SHP77 treated with DMSO at 0.1 percent for 48 hours (cell line): ENCODE measurements around the gene DCBLD2.

ENCODE experiments used
- DNase-seq: peaks from one replicate; lab custom pipeline; 2025; lab: John Stamatoyannopoulos, UW

The DCBLD2 gene

GRCh38 chr3:98829246-98829832 lies 72.2 kb downstream of the DCBLD2 start:
- no peak for DNase-seq

- DNase-seq = no peak
These were observed 74.1 kb downstream of the DCBLD2 start for GRCh38 chr3:98827221-98827920.

DNA sequence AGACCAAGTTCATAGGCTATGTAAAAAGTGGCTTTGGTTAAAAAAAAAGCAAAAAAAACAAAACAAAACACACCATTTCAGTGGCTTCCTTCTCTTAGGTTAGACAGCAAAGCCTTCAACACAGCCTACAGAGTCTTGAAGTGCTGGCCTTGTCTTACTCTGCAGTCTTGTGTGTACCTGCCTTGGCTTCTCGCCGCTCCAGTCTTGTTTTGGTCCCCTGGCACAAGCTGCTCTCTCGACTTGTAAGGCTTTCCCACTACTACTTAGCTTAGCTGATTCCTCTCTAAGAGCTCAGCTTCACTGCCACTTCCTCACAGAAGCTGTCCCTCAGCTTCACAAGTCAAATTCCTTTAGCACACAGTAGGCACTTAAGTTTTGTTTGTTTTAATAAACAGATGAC lies 75.4 kb downstream of the DCBLD2 start:
- no peak for DNase-seq

GRCh38 chr3:98824256-98824655 lies 77.2 kb downstream of the DCBLD2 start:
- no peak for DNase-seq

DNA sequence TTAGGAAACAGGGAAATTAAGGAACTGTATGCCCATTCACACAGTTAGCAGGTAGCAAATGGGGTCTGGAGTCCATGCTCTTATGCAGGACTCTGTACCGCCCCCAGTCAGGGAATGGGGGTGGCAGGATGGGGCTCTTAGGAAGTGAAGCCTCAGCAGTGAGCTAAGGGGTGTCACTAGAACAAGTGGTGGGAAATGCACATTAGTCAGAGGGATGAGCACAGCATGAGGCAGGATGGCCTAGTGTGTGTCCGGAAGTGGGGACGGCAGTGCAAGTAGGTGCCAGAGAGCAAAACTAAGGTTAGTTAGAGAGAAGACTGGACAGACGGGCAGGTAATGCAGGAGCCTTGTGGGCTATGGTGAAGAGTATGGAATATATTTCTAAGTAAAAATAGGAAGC lies 77.7 kb downstream of the DCBLD2 start:
- DNase-seq = no peak

- DNase-seq = no peak
These were observed 80.4 kb downstream of the DCBLD2 start for GRCh38 chr3:98821063-98821462.

DNA sequence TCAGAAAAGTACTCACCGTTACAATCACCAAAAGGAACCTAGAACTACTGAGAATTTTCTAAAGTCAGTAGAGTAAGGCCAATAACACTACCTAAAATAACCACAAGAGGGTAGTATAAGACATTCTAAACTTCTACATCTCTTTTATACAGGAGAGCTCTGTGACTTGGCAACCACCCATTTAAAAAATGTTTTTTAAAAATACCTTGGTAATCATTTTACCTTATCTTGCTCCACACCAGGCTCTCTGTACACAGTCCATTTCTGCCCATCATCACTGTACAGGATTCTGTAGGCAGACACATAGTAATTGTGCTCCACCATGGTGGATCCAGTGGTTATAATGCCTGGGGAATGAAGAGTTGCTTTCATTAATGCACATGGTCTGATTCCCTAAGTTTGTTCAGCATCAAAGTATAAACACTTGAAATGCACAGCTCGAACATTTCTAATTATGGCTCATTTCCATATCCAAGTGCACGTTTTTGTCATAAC lies 83.9 kb downstream of the DCBLD2 start:
- peak; percentile 29 for DNase-seq

DNA sequence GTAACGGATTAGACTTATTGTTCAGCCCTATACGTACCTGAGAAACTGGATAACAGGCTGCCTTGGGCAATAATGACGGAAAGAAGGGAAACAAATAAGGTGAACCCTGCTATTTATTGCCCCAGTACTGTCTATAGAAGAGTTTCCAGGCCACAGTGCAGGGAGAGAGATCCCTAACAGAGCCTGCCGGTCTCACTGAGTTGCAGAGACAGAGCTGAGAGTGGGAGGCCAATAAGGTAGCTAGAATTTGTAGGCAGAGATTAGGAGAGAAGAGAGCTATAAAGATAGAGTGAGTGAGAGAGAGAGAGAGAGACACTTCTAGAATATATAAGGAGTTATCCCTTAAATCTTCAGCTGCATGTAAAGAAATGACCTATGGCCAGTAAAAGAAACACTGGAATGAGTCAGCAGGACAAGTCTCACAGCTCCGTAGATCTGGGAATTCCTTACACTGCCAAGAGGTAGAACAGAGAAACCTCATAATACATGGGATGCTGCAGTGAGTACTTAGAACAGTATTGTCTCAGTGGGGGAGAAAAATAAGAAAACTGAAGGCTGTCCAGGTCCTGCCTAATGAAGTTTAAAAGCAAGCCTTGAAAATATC lies 86.6 kb downstream of the DCBLD2 start:
- no peak for DNase-seq

GRCh38 chr3:98812851-98813374 lies 88.6 kb downstream of the DCBLD2 start:
- peak; percentile 56 for DNase-seq

DNA sequence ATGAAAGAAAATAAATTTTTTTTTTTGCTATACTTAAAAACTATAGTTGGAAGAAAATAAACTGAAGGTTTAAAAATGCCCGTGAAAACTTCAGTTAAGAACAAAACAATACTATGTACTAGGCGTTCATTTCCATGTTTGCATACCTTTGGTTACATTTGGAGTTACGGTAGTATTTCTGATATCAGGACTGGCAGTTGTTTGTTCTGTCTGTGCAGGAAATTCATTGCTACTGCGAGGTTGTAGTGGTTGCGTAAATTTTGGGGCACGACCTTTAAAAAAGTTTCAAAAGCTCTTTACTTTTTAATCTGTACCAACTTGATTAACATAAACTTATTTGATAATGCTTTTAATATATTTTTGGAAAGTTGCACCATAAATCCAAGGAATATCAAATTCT lies 90.4 kb downstream of the DCBLD2 start:
- no peak for DNase-seq

GRCh38 chr3:98809557-98809956 lies 91.9 kb downstream of the DCBLD2 start:
- no peak for DNase-seq

GRCh38 chr3:98808071-98808470 lies 93.4 kb downstream of the DCBLD2 start:
- DNase-seq = no peak

DNA sequence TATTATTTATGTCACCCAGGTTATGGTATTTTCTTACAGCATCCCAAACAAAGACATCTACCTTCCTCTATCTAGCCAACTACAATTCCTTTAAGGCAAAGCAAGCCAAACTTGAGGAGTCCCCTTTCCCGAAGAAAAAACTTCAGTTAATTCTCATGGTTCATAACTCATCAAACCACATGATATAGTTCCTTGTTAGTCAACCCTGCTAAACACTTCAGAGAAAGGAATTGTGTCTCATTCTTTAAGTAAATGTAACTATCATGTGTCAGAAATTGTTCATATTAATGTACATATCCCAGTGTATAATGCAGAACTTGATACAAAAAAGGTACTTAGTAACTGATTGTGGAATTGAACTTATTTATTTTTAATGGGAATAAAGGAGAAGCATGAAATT lies 93.9 kb downstream of the DCBLD2 start:
- no peak for DNase-seq

GRCh38 chr3:98807011-98807410 lies 94.5 kb downstream of the DCBLD2 start:
- no peak for DNase-seq

DNA sequence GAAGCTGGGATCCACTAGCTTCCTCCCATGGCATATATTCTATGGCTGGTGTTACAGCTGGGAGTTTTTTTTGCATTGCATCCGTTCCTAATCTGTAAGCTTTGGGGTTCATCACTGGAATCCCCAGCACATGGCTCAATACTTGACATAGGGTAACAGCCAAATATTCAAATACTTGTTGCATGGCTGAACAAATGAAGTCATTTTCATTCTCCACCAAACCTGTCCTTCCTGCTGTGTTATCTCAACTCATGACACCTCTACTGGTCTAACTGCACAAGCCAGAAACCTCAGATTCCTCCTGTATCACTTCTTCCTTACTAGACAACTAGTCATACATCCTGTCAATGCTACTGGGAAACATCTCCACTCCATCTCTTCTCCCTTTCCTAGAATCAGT lies 95.0 kb downstream of the DCBLD2 start:
- no peak for DNase-seq

DNA sequence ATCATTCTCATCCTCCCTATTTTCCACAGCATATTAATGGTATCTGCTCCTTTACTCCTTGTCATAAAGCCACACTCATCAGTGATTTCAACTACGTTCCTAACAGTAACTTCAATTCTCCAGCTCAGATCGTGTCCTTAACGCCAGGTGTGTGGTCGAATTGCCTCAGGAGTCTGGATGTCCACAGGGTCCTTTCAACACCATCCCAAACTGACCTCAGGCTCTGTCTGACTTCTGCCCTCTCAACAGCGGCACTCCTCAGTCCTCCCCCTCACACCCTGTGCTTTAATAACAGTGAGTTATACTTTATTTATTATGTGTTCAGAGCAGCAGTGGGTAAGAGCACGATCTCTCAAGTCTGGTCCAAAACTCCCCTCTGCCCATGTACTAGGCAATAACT lies 95.9 kb downstream of the DCBLD2 start:
- DNase-seq = no peak

DNA sequence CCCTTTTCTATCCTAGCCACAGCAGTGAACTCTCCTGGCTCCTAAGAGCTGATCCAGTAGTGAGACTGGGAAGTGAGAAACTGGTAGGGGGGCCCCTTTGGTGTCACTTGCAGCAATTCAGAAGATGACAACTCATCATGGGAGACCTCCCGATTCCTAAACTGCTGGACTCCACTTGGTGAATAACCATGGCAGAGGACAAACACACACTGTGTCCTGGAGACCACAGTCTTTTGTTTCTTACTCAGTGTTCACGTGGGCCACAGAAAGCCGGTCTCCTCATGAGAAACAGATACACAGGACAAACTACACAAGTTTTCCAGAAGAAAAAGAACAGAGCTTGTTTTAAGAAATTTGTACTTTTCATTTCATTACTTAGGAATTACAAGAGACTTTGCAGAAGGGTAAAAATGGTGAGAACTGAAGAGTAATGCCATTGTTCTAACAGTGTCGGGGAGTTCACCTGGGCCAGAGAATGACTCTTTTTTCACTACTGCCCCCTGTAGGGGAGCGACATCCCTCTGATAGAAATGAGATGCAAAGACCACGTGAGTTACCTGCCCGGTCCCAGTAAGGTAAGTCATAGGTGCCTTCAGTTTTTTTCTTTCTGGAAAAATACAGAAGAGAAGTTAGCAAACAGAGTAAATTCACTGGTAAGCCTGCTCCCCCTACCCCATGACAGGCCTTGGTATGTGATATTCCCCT lies 100.3 kb downstream of the DCBLD2 start:
- no peak for DNase-seq

DNA sequence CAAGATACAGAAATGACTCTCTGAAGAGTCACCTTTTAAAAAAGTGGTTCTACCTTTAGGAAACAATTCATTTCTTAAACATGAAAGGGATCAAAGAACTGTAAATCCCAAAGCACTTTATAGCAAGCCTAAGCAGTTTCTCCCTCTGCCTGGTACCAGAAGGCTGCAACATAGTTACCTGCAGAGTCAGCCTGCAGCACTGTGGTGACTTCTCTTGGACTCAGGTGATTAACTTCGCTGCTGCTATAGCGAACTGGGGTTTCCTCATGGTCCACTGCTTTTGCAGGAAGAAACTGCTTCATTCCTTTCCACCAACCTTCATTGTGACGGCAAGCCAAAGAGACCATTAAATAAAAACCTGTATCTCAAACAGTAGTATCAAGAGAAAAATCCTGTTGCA lies 101.1 kb downstream of the DCBLD2 start:
- no peak for DNase-seq

DNA sequence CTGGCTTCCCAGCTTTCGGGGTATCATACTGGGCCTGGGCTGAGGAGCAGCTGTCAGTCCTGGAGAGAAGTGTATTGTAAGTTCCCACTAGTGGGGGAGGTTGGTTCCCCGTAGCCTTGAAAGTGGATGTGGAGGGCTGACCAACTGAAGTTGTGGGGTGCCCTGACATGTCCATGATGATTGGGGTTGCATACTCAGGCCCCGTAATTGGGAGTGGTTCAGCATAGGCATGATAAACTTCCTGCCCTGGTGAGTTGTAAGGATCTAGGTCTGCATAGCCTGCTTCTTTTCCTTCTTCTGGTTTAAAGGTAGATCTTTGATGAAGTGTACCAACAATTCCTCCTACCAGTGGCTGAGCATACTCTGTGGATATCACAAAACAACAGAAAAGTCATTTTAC lies 102.0 kb downstream of the DCBLD2 start:
- no peak for DNase-seq

DNA sequence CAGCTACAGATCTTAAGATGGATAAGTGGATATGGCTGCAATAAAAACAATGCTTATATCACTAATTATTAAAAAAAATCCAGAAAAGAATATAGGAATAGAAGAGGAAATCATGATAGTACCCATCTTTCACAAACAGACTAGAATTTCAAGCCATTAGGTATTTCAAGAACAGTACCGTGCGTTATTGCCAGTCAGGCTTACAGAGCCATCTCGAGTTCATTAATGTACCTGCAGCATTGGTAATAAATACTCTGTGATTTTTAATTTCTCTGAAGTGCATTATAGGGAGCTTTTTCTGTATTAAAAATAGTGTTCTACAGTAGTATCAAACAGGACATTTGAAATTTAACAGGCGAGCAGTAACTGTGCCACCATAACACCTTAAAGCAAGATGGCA lies 102.7 kb downstream of the DCBLD2 start:
- DNase-seq = no peak

DNA sequence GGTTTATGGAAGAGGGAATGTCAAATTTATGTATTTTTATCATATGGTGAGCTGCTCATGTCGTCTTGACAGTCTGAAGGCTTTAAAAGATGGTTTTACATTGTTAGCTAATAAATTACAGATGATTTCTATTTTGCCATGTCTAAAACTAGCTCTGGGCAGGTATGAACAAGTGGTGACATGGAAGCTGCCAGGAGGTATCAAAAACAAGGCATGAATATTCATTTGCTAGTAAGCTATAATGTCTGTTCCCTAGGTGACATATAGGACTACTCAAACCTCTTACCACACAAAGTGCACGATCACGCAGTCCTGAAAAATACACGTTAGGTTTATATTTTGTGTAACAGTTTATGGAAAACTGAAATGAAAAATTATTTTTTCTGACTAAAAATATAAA lies 103.6 kb downstream of the DCBLD2 start:
- DNase-seq = no peak

DNA sequence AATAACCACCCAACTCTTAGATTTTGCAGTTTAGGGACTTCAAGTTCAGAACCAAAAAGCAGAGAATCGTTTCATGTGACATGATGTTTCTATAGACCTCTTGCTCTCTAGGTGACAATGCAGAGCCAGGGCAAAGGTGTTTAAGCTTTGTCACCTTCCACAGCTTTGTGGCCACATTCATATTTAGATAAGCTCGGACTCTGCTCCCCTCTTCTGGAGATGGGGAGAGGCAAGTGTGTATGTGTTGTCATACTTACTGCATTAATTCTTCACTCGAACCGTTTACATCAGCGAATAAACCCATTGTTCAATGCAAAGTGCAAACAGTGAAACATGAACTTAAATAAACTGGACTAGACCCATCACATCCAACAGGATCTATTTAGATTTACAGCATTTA lies 105.2 kb downstream of the DCBLD2 start:
- no peak for DNase-seq

- no peak for DNase-seq
These were observed 107.5 kb downstream of the DCBLD2 start for GRCh38 chr3:98793971-98794370.
